H9 (cell line): ENCODE results near the gene PES1. TPM values are rescaled to one million over a fixed set of nuclear protein-coding genes. Genes with fewer than 3 reads are reported as not detected.

Experiments
- DNase-seq: peaks from one replicate; pipeline ENCODE4 v3.0.0-alpha.2; 2017
- H2AFZ ChIP-seq: one replicate; pipeline ENCODE4 v1.6.1; 2013; ENCODE audit warnings: mild to moderate bottlenecking, low read length, control low read depth, moderate library complexity
- H2AK5ac ChIP-seq: 2 replicates; pipeline ENCODE4 v1.6.1; 2013; ENCODE audit warnings: low read length, control low read depth, mixed read lengths; ENCODE audit not compliant: insufficient read length
- H2BK120ac ChIP-seq: one replicate; pipeline ENCODE4 v1.6.1; 2013; ENCODE audit warnings: low read depth, mild to moderate bottlenecking, low read length, control low read depth, inconsistent platforms; ENCODE audit not compliant: poor library complexity, severe bottlenecking
- H2BK12ac ChIP-seq: 2 replicates; pipeline ENCODE4 v1.6.1; 2013; ENCODE audit warnings: low read length, control low read depth, mixed read lengths, low read depth; ENCODE audit not compliant: insufficient read length
- H2BK15ac ChIP-seq: 2 replicates; pipeline ENCODE4 v1.6.1; 2013; ENCODE audit warnings: low read depth, low read length, control low read depth
- H2BK20ac ChIP-seq: one replicate; pipeline ENCODE4 v1.6.1; 2013; ENCODE audit warnings: low read depth, mild to moderate bottlenecking, low read length, control low read depth, inconsistent platforms; ENCODE audit not compliant: poor library complexity, severe bottlenecking
- H2BK5ac ChIP-seq: 2 replicates; pipeline ENCODE4 v1.6.1; 2013; ENCODE audit warnings: low read length, control low read depth, mixed read lengths; ENCODE audit not compliant: insufficient read length
- H3K14ac ChIP-seq: 2 replicates; pipeline ENCODE4 v1.6.1; 2013; ENCODE audit warnings: low read length, control low read depth; ENCODE audit not compliant: insufficient read depth
- H3K18ac ChIP-seq: 2 replicates; pipeline ENCODE4 v1.6.1; 2013; ENCODE audit warnings: low read depth, mild to moderate bottlenecking, mixed read lengths, low read length, control low read depth; ENCODE audit not compliant: insufficient read length
- H3K23ac ChIP-seq: 2 replicates; pipeline ENCODE4 v1.6.1; 2013; ENCODE audit warnings: low read length, control low read depth, mixed read lengths, low read depth; ENCODE audit not compliant: insufficient read length
- H3K23me2 ChIP-seq: 2 replicates; pipeline ENCODE4 v1.6.1; 2013; ENCODE audit warnings: low read depth, mild to moderate bottlenecking, mixed read lengths, low read length, control low read depth; ENCODE audit not compliant: insufficient read length, poor library complexity, severe bottlenecking
- H3K27ac ChIP-seq: 2 replicates; pipeline ENCODE4 v1.5.1; 2013; ENCODE audit warnings: low read length, control low read depth, mixed read lengths, low read depth; ENCODE audit not compliant: insufficient read length
- H3K27me3 ChIP-seq: 2 replicates; pipeline ENCODE4 v1.6.1; 2013; ENCODE audit warnings: low read length, control low read depth, inconsistent platforms; ENCODE audit not compliant: insufficient read depth
- H3K4ac ChIP-seq: 2 replicates; pipeline ENCODE4 v1.6.1; 2013; ENCODE audit warnings: low read depth, mild to moderate bottlenecking, control low read depth, inconsistent platforms, low read length, moderate library complexity
- H3K4me1 ChIP-seq: 2 replicates; pipeline ENCODE4 v1.6.1; 2013; ENCODE audit warnings: low read length, control low read depth, inconsistent platforms; ENCODE audit not compliant: insufficient read depth
- H3K4me2 ChIP-seq: 2 replicates; pipeline ENCODE4 v1.6.1; 2013; ENCODE audit warnings: low read length, control low read depth, mixed read lengths; ENCODE audit not compliant: insufficient read length, insufficient read depth
- H3K56ac ChIP-seq: 2 replicates; pipeline ENCODE4 v1.6.1; 2013; ENCODE audit warnings: low read depth, mild to moderate bottlenecking, mixed read lengths, low read length, control low read depth; ENCODE audit not compliant: insufficient read length
- H3K79me1 ChIP-seq: 2 replicates; pipeline ENCODE4 v1.6.1; 2013; ENCODE audit warnings: low read depth, mild to moderate bottlenecking, moderate library complexity, low read length, control low read depth, inconsistent platforms; ENCODE audit not compliant: insufficient read depth, poor library complexity, severe bottlenecking
- H3K79me2 ChIP-seq: 2 replicates; pipeline ENCODE4 v1.6.1; 2013; ENCODE audit warnings: low read length, control low read depth, inconsistent platforms; ENCODE audit not compliant: insufficient read depth
- H3K9ac ChIP-seq: 2 replicates; pipeline ENCODE4 v1.6.1; 2013; ENCODE audit warnings: low read length, control low read depth, mixed read lengths; ENCODE audit not compliant: insufficient read length; ENCODE audit errors: extremely low read depth
- H3K9me3 ChIP-seq: one replicate; pipeline ENCODE4 v1.6.1; 2013; ENCODE audit warnings: low read depth, low read length, inconsistent platforms; ENCODE audit not compliant: control insufficient read depth
- H3T11ph ChIP-seq: one replicate; pipeline ENCODE4 v1.6.1; 2013; ENCODE audit warnings: mild to moderate bottlenecking, low read length, control low read depth, inconsistent platforms
- H4K20me1 ChIP-seq: one replicate; pipeline ENCODE4 v1.6.1; 2013; ENCODE audit not compliant: control insufficient read depth, insufficient read length, insufficient read depth
- H4K5ac ChIP-seq: 2 replicates; pipeline ENCODE4 v1.6.1; 2013; ENCODE audit warnings: low read depth, mild to moderate bottlenecking, mixed read lengths, low read length, control low read depth; ENCODE audit not compliant: insufficient read length
- H4K8ac ChIP-seq: replicated peaks from 2 replicates; pipeline ENCODE4 v1.6.1; 2013; ENCODE audit warnings: low read length, control low read depth, mixed read lengths, low read depth; ENCODE audit not compliant: insufficient read length
- H4K91ac ChIP-seq: 2 replicates; pipeline ENCODE4 v1.6.1; 2013; ENCODE audit warnings: low read depth, mild to moderate bottlenecking, moderate library complexity, mixed read lengths, low read length, control low read depth; ENCODE audit not compliant: insufficient read length
- H3K27ac Mint-ChIP-seq, 3 experiments: 2 replicates in 2 of 3; 3 replicates in 1 of 3; pipeline ENCODE4 v1.8.0; 2020 to 2021; ENCODE audit warnings: mixed read lengths in 3 of 3, mild to moderate bottlenecking in 1 of 3, moderate library complexity in 1 of 3
- H3K27me3 Mint-ChIP-seq: 2 replicates; pipeline ENCODE4 v1.8.0; 2021; ENCODE audit warnings: low read depth, mild to moderate bottlenecking, moderate library complexity, mixed read lengths
- H3K36me3 Mint-ChIP-seq, 3 experiments: 2 replicates in 2 of 3; 3 replicates in 1 of 3; pipeline ENCODE4 v1.8.0; 2020 to 2021; ENCODE audit warnings: low read depth in 3 of 3, mixed read lengths in 3 of 3; ENCODE audit not compliant: insufficient read depth in 1 of 3
- H3K4me1 Mint-ChIP-seq, 2 experiments: 2 replicates each; pipeline ENCODE4 v1.8.0; 2020; ENCODE audit warnings: mixed read lengths in 2 of 2
- H3K4me3 Mint-ChIP-seq, 2 experiments: 2 replicates in 1 of 2; 3 replicates in 1 of 2; pipeline ENCODE4 v1.8.0; 2020 to 2021; ENCODE audit warnings: mild to moderate bottlenecking in 2 of 2, mixed read lengths in 2 of 2, moderate library complexity in 1 of 2
- H3K9me3 Mint-ChIP-seq, 2 experiments: 2 replicates in 1 of 2; 3 replicates in 1 of 2; pipeline ENCODE4 v1.8.0; 2020; ENCODE audit warnings: mild to moderate bottlenecking in 2 of 2, mixed read lengths in 2 of 2, moderate library complexity in 1 of 2
- WGBS: extraction: QIAGEN DNeasy Blood & Tissue Kit; methylation state at CpG from one replicate; pipeline ENCODE4 v1.1.7; 2013; ENCODE audit warnings: missing lambda C conversion rate, low lambda C conversion rate, mixed read lengths; ENCODE audit not compliant: insufficient read length; ENCODE audit errors: extremely low coverage; 5-methylcytosine and 5-hydroxymethylcytosine counted together
- long read RNA-seq: library from polyadenylated mRNA; unstranded; transcript quantifications from one replicate; pipeline ENCODE4 v2.0.0, GENCODE V29; 2020
- total RNA-seq: library from RNA; stranded (reverse); gene quantifications from 2 replicates; pipeline ENCODE4 v1.2.1, GENCODE V29; 2021
- TF ChIP-seq, protein P1 (sequence below): fragments of 200-600 bp; sonication (generic); conservative IDR thresholded peaks from 3 replicates; pipeline ENCODE4 v1.8.0; 2021; ENCODE audit warnings: antibody characterized with exemption, mild to moderate bottlenecking

The PES1 gene
- 133 and 140 TPM in 2 replicates for total RNA-seq
- long read RNA-seq, transcript PES1-202 (15 exons, 2,295 nt), result major isoform, 108 of 145 reads
- long read RNA-seq, transcript PES1-201 (15 exons, 1,988 nt), result minor isoform, 5 of 145 reads
- long read RNA-seq, partial matches to known transcripts, result 11 of 145 reads
- long read RNA-seq, other reads (novel, unspliced or antisense), result 15 of 145 reads

DNA sequence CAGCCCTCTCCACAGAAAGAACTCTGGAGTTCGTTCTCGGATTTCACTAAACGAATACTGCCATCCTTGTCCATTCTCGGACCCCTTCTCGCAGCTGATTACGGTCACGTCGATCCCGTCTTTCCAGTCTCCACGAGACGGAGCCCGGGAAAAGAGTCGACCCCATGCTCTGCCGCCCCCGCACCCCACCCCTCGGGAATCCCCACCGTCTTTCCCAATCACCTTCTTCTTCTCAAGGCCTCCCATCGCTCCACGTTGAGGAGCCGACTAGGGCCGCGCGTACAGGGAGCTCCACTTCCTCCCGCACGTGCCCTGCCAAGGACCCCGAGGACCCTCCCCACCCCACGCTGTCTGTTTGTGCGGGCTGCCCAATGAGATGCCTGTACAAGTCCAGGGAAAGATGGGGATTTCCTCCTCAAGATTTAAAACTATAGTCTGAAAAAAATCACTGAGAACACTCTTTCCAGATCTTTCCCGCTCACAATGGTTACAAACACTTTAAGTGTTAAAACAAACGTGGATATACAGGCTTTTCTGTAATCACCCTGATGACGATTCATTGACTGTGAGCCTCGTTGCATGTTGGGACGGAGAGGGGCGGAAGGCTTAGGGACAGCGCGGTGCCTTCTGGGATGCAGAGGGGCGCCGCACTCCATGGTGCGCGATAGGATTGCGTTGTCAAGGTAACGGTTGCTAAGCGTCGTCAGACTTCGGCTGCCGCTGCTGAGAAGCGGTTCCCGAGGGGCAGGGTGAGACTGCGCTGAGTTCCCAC lies at the start of gene PES1:
TSS of gene PES1 (minus strand) at position 323 of the 772 bp plus-strand sequence. CDS start at position 246, 77 bp downstream.
- H2AFZ ChIP-seq, result no peak within 1 kb of the TSS
- H3K4me2 ChIP-seq, result peak within 1 kb of the TSS; percentile 98
- no peaks in the 10 kb centered on the region for H4K20me1 ChIP-seq
- no peak within 1 kb of the TSS for H3K56ac ChIP-seq
- TF ChIP-seq, protein P1, sequence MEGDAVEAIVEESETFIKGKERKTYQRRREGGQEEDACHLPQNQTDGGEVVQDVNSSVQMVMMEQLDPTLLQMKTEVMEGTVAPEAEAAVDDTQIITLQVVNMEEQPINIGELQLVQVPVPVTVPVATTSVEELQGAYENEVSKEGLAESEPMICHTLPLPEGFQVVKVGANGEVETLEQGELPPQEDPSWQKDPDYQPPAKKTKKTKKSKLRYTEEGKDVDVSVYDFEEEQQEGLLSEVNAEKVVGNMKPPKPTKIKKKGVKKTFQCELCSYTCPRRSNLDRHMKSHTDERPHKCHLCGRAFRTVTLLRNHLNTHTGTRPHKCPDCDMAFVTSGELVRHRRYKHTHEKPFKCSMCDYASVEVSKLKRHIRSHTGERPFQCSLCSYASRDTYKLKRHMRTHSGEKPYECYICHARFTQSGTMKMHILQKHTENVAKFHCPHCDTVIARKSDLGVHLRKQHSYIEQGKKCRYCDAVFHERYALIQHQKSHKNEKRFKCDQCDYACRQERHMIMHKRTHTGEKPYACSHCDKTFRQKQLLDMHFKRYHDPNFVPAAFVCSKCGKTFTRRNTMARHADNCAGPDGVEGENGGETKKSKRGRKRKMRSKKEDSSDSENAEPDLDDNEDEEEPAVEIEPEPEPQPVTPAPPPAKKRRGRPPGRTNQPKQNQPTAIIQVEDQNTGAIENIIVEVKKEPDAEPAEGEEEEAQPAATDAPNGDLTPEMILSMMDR, result no peak
- peaks cover 17% of the 10 kb centered on the region for H3K79me2 ChIP-seq
- no peak within 1 kb of the TSS for H3K23ac ChIP-seq
- no peak within 1 kb of the TSS for H4K5ac ChIP-seq
- no peak within 1 kb of the TSS for H4K8ac ChIP-seq
- H2AK5ac ChIP-seq, result no peak within 1 kb of the TSS
- Mint-ChIP-seq H3K36me3 (peaks cover 17 to 30% (median 22%) of the 10 kb centered on the region in 3 experiments; a peak in 6 of 7 replicates), H3K4me3 (no peak within 1 kb of the TSS), H3K27ac (no peak within 1 kb of the TSS), H3K27me3 (peaks cover 21% of the 10 kb centered on the region), H3K4me1 (no peaks in the 10 kb centered on the region), H3K9me3 (no peaks in the 10 kb centered on the region)
- no peak within 1 kb of the TSS for H3T11ph ChIP-seq
- no peaks in the 10 kb centered on the region for H3K9me3 ChIP-seq
- no peak within 1 kb of the TSS for H2BK120ac ChIP-seq
- no peaks in the 10 kb centered on the region for H3K4me1 ChIP-seq
- no peak within 1 kb of the TSS for H2BK12ac ChIP-seq
- H2BK15ac ChIP-seq, result no peak within 1 kb of the TSS
- no peaks in the 10 kb centered on the region for H3K27me3 ChIP-seq
- H3K14ac ChIP-seq, result peak within 1 kb of the TSS; percentile 36; the same call in 1 of the 2 replicates
- peak within 1 kb of the TSS; percentile 89 for H3K9ac ChIP-seq
- H3K4ac ChIP-seq, result no peak within 1 kb of the TSS
- H3K23me2 ChIP-seq, result peaks cover 5% of the 10 kb centered on the region
- peak within 1 kb of the TSS; percentile 17 for H2BK5ac ChIP-seq
- peak within 1 kb of the TSS; percentile 41 for H3K18ac ChIP-seq
- H3K27ac ChIP-seq, result no peak within 1 kb of the TSS
- WGBS, result no CpG with 5 or more reads among the region's 49 CpGs
- peak; percentile 98 for DNase-seq
- H3K79me1 ChIP-seq, result peaks cover 3% of the 10 kb centered on the region
- no peak within 1 kb of the TSS for H2BK20ac ChIP-seq
- no peak within 1 kb of the TSS for H4K91ac ChIP-seq
